Panc1 (cell line): Measurements from ENCODE around the gene MYO5B.

Source experiments
- POLR2AphosphoS5 ChIP-seq: IDR thresholded peaks from 2 replicates; pipeline ENCODE4 v1.6.1; 2012; ENCODE audit warnings: mild to moderate bottlenecking, low read depth, low read length, moderate library complexity
- TCF7L2 ChIP-seq: IDR thresholded peaks from 2 replicates; pipeline ENCODE4 v1.6.1; 2011; ENCODE audit warnings: mild to moderate bottlenecking, low read depth, low read length, inconsistent platforms
- TF ChIP-seq, protein P1 (sequence below): fragments of 450-650 bp; IDR thresholded peaks from 2 replicates; pipeline ENCODE4 v1.5.1; 2017; ENCODE audit warnings: mild to moderate bottlenecking
- TF ChIP-seq, protein P2 (sequence below), 2 experiments: IDR thresholded peaks; 2 replicates each; pipeline ENCODE4 v1.6.1; 2011 to 2012; ENCODE audit warnings: low read depth in 2 of 2, control low read depth in 1 of 2, low read length in 1 of 2, mild to moderate bottlenecking in 1 of 2, moderate library complexity in 1 of 2; ENCODE audit not compliant: insufficient read depth in 1 of 2

GRCh38 chr18:50167966-50168365 is 27.0 kb downstream of the MYO5B start:
- TF ChIP-seq, protein P1, sequence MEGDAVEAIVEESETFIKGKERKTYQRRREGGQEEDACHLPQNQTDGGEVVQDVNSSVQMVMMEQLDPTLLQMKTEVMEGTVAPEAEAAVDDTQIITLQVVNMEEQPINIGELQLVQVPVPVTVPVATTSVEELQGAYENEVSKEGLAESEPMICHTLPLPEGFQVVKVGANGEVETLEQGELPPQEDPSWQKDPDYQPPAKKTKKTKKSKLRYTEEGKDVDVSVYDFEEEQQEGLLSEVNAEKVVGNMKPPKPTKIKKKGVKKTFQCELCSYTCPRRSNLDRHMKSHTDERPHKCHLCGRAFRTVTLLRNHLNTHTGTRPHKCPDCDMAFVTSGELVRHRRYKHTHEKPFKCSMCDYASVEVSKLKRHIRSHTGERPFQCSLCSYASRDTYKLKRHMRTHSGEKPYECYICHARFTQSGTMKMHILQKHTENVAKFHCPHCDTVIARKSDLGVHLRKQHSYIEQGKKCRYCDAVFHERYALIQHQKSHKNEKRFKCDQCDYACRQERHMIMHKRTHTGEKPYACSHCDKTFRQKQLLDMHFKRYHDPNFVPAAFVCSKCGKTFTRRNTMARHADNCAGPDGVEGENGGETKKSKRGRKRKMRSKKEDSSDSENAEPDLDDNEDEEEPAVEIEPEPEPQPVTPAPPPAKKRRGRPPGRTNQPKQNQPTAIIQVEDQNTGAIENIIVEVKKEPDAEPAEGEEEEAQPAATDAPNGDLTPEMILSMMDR: no peak
- TF ChIP-seq, protein P2, sequence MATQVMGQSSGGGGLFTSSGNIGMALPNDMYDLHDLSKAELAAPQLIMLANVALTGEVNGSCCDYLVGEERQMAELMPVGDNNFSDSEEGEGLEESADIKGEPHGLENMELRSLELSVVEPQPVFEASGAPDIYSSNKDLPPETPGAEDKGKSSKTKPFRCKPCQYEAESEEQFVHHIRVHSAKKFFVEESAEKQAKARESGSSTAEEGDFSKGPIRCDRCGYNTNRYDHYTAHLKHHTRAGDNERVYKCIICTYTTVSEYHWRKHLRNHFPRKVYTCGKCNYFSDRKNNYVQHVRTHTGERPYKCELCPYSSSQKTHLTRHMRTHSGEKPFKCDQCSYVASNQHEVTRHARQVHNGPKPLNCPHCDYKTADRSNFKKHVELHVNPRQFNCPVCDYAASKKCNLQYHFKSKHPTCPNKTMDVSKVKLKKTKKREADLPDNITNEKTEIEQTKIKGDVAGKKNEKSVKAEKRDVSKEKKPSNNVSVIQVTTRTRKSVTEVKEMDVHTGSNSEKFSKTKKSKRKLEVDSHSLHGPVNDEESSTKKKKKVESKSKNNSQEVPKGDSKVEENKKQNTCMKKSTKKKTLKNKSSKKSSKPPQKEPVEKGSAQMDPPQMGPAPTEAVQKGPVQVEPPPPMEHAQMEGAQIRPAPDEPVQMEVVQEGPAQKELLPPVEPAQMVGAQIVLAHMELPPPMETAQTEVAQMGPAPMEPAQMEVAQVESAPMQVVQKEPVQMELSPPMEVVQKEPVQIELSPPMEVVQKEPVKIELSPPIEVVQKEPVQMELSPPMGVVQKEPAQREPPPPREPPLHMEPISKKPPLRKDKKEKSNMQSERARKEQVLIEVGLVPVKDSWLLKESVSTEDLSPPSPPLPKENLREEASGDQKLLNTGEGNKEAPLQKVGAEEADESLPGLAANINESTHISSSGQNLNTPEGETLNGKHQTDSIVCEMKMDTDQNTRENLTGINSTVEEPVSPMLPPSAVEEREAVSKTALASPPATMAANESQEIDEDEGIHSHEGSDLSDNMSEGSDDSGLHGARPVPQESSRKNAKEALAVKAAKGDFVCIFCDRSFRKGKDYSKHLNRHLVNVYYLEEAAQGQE (IDR thresholded peaks at IDR 0.05; ENCODE audit: insufficient read depth in 1 of 2, low read depth in 2 of 2, low read length in 1 of 2): no peak
- no peak for TF ChIP-seq POLR2AphosphoS5
- TF ChIP-seq TCF7L2: no peak
